Kidney (tissue), 14 donors: Measurements from ENCODE around the gene HECTD4. TPM values are rescaled to one million over a fixed set of nuclear protein-coding genes. Genes with fewer than 3 reads are reported as not detected.

Experiments
- DNase-seq, 5 donors: peaks; one replicate each; pipeline ENCODE4 v3.0.0-alpha.2; 2013 to 2020
- FAIRE-seq: peaks from 2 replicates; lab custom pipeline; 2012; peaks lifted over from hg19 to GRCh38; lab: Jason Lieb, UNC
- H3K27ac ChIP-seq, 2 donors: one replicate each; pipeline ENCODE4 v1.7.0; 2013; ENCODE audit warnings: low read depth in 2 of 2, low read length in 2 of 2, inconsistent platforms in 1 of 2
- H3K27me3 ChIP-seq: one replicate; pipeline ENCODE4 v1.7.1; 2013; ENCODE audit warnings: low read length, inconsistent platforms; ENCODE audit not compliant: control insufficient read depth, insufficient read depth
- H3K36me3 ChIP-seq, 3 donors: one replicate each; pipeline versions ENCODE4 v1.7.0 to v1.7.1; 2013; ENCODE audit warnings: low read length in 3 of 3, control low read depth in 1 of 3, inconsistent platforms in 1 of 3; ENCODE audit not compliant: insufficient read depth in 3 of 3, control insufficient read depth in 2 of 3
- H3K4me1 ChIP-seq, 3 donors: one replicate each; pipeline versions ENCODE4 v1.7.0 to v1.7.1; 2013; ENCODE audit warnings: low read length in 3 of 3, inconsistent platforms in 1 of 3, low read depth in 1 of 3; ENCODE audit not compliant: control insufficient read depth in 2 of 3, insufficient read depth in 2 of 3
- H3K4me3 ChIP-seq, 3 donors: one replicate each; pipeline versions ENCODE4 v1.7.0 to v1.8.1; 2013; ENCODE audit warnings: low read length in 3 of 3, control low read depth in 1 of 3, inconsistent platforms in 1 of 3
- H3K9ac ChIP-seq, 3 donors: one replicate each; pipeline versions ENCODE4 v1.7.0 to v1.7.1; 2013; ENCODE audit warnings: low read length in 3 of 3, control low read depth in 1 of 3, inconsistent platforms in 1 of 3
- H3K9me3 ChIP-seq, 3 donors: one replicate each; pipeline versions ENCODE4 v1.7.0 to v1.7.1; 2013; ENCODE audit warnings: low read length in 3 of 3, control low read depth in 1 of 3, inconsistent platforms in 1 of 3; ENCODE audit not compliant: control insufficient read depth in 2 of 3, insufficient read depth in 1 of 3
- CTCF ChIP-seq: IDR thresholded peaks from 3 replicates; pipeline ENCODE4 v1.5.1; 2012; ENCODE audit warnings: mild to moderate bottlenecking, moderate library complexity, borderline replicate concordance; ENCODE audit not compliant: insufficient read depth; ENCODE audit errors: extremely low read depth
- intact Hi-C: fragments of 100-400 bp; cut with DNase I; formaldehyde crosslinking; loops from one replicate; pipeline ENCODE4 v1.11.1; 2022
- polyA plus RNA-seq: library from polyadenylated mRNA; stranded (reverse); fragments of 350-450 nt; fragmentation: Illumina TruSeq; extraction: RNeasy Lipid Tissue Mini Kit (QIAGEN cat#74804); gene quantifications from one replicate; pipeline ENCODE4 v1.2.3, GENCODE V29; 2014; ENCODE audit warnings: low read depth, low replicate concordance; ENCODE audit not compliant: insufficient read depth
- total RNA-seq: library from RNA; stranded (reverse); fragmentation: NEBNext Ultra II Directional; extraction: Animal tissue kit (Norgen Biotek cat#: 25700); gene quantifications from one replicate; pipeline ENCODE4 v1.2.1, GENCODE V29; 2021
- donor health status: control.
- donor health status: control.
- donor health status: control.
- donor health status: control.
- donor health status: control.
- donor health status: DM: yes; HTN: yes; CAD: no.
- donor health status: Normal renal cell carcinoma (clear cell type).

Gene HECTD4
- total and polyA plus RNA-seq, 2 donors from 2014 or later = 15.6 to 53.1 TPM

- TF ChIP-seq CTCF = no peak
- Histone ChIP-seq H3K4me1 (peaks cover 0 to 15% (median 5%) of the 10 kb centered on the region in 3 donors), H3K9me3 (no peaks in the 10 kb centered on the region), H3K27me3 (no peaks in the 10 kb centered on the region), H3K27ac (no peak overlapping the region), H3K4me3 (no peak overlapping the region), H3K9ac (no peak overlapping the region), H3K36me3 (no peaks in the 10 kb centered on the region)
- DNase-seq (no peak), FAIRE-seq (no peak)
- intact Hi-C loops = no loop called here
These were observed 62.8 kb downstream of the HECTD4 start for GRCh38 chr12:112319395-112319794.

- no peak for TF ChIP-seq CTCF
- no peak overlapping the region for H3K4me3 ChIP-seq
- peaks cover 0 to 15% (median 5%) of the 10 kb centered on the region in 3 donors for H3K4me1 ChIP-seq
- no peaks in the 10 kb centered on the region for H3K36me3 ChIP-seq
- intact Hi-C loops = no loop called here
- H3K9me3 ChIP-seq = no peaks in the 10 kb centered on the region
- no peaks in the 10 kb centered on the region for H3K27me3 ChIP-seq
- FAIRE-seq (no peak), DNase-seq (no peak)
- no peak overlapping the region for H3K9ac ChIP-seq
- H3K27ac ChIP-seq = no peak overlapping the region
These were observed 64.8 kb downstream of the HECTD4 start for GRCh38 chr12:112317481-112317880.

- Histone ChIP-seq H3K27me3 (no peaks in the 10 kb centered on the region), H3K9ac (no peak overlapping the region), H3K36me3 (no peaks in the 10 kb centered on the region), H3K9me3 (no peaks in the 10 kb centered on the region), H3K27ac (no peak overlapping the region), H3K4me1 (peaks cover 0 to 13% (median 5%) of the 10 kb centered on the region in 3 donors), H3K4me3 (no peak overlapping the region)
- FAIRE-seq = no peak
- intact Hi-C loops = no loop called here
- no peak for DNase-seq
- no peak for TF ChIP-seq CTCF
These were observed 67.2 kb downstream of the HECTD4 start for GRCh38 chr12:112314981-112315380.

GRCh38 chr12:112309797-112310196 lies 72.4 kb downstream of the HECTD4 start:
- H3K9me3 ChIP-seq = no peaks in the 10 kb centered on the region
- peaks cover 0 to 12% (median 10%) of the 10 kb centered on the region in 3 donors for H3K4me1 ChIP-seq
- H3K9ac ChIP-seq = no peak overlapping the region
- DNase-seq (no peak), FAIRE-seq (no peak)
- H3K27me3 ChIP-seq = no peaks in the 10 kb centered on the region
- no peak overlapping the region for H3K27ac ChIP-seq
- H3K4me3 ChIP-seq = no peak overlapping the region
- H3K36me3 ChIP-seq = peaks cover 4 to 9% (median 5%) of the 10 kb centered on the region in 3 donors
- TF ChIP-seq CTCF = no peak
- intact Hi-C loops = no loop called here
